Uterus (tissue), 2 donors: ENCODE results near the gene CDHR1.

Source experiments
- CTCF ChIP-seq, 4 experiments: fragments of 200-600 bp in 2 of 4; fragments of 450-650 bp in 2 of 4; sonication (generic) in 2 of 4; IDR thresholded peaks; one replicate each; pipeline ENCODE4 v1.5.1; 2016 to 2019; ENCODE audit warnings: antibody characterized with exemption in 4 of 4, mild to moderate bottlenecking in 2 of 4, moderate library complexity in 1 of 4
- POLR2A ChIP-seq, 2 donors: fragments of 450-650 bp; IDR thresholded peaks; one replicate each; pipeline ENCODE4 v1.6.1; 2016; ENCODE audit warnings: antibody characterized with exemption in 2 of 2, mild to moderate bottlenecking in 1 of 2, moderate library complexity in 1 of 2

DNA sequence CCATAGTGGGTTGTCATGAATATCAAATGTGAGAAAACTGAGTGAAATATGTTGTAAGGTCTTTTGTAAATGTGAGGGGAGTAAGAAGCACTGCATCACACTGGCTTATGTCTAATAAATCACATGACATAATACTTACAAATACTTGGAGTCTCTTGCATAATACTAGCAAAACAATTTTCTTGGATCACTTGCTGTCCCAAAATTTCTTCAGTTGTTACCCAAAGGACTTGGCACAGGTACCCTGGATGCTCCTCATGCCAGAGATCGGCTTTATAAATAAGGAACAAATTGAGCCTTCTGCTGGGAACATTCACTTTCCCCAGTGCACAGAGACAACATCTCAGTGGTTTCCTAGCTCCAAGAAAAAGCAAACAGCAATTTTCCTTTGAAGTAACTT, 36.0 kb downstream of the CDHR1 start:
- TF ChIP-seq CTCF (IDR thresholded peaks at IDR 0.05) (no peak), POLR2A (IDR thresholded peaks at IDR 0.05) (no peak)
